GM23338 (cell line): ENCODE data around the gene SLC6A11. TPM values are rescaled to one million over a fixed set of nuclear protein-coding genes. Genes with fewer than 3 reads are reported as not detected.

Experiments
- ATAC-seq: fragments of 200-7000 bp; cut with Tn5 transposase; 3 replicates; pipeline ENCODE4 v1.9.1; 2020
- DNase-seq: peaks from one replicate; pipeline ENCODE4 v3.0.0-alpha.2; 2015; ENCODE audit warnings: low spot score
- H2AFZ ChIP-seq: fragments of 200-600 bp; sonication (generic); 2 replicates; pipeline ENCODE4 v1.8.0; 2016; ENCODE audit warnings: antibody characterized with exemption, mild to moderate bottlenecking, moderate library complexity
- H3F3A ChIP-seq: fragments of 200-600 bp; sonication (generic); replicated peaks from 2 replicates; pipeline ENCODE4 v1.8.0; 2017; ENCODE audit warnings: antibody characterized with exemption, mixed run types, low read depth
- H3K27ac ChIP-seq: fragments of 200-600 bp; sonication (generic); 2 replicates; pipeline ENCODE4 v1.6.1; 2016; ENCODE audit warnings: low read depth
- H3K27me3 ChIP-seq: fragments of 200-600 bp; sonication (generic); 2 replicates; pipeline ENCODE4 v1.8.0; 2016; ENCODE audit warnings: mild to moderate bottlenecking, mixed run types, moderate library complexity; ENCODE audit not compliant: insufficient read depth
- H3K36me3 ChIP-seq: fragments of 200-600 bp; sonication (generic); 2 replicates; pipeline ENCODE4 v1.8.0; 2016; ENCODE audit warnings: mild to moderate bottlenecking; ENCODE audit not compliant: insufficient read depth
- H3K4me1 ChIP-seq: fragments of 200-600 bp; sonication (generic); 2 replicates; pipeline ENCODE4 v1.8.0; 2016; ENCODE audit warnings: mild to moderate bottlenecking, moderate library complexity; ENCODE audit not compliant: insufficient read depth
- H3K4me2 ChIP-seq: fragments of 200-600 bp; sonication (generic); 2 replicates; pipeline ENCODE4 v1.7.1; 2017; ENCODE audit warnings: mixed run types
- H3K4me3 ChIP-seq: fragments of 200-600 bp; sonication (generic); 2 replicates; pipeline ENCODE4 v1.6.1; 2016; ENCODE audit warnings: mixed run types
- H3K79me2 ChIP-seq: fragments of 200-600 bp; sonication (generic); replicated peaks from 2 replicates; pipeline ENCODE4 v1.8.0; 2017; ENCODE audit warnings: mild to moderate bottlenecking; ENCODE audit not compliant: insufficient read depth
- H3K9me2 ChIP-seq: fragments of 200-600 bp; sonication (generic); 2 replicates; pipeline ENCODE4 v1.8.0; 2017; ENCODE audit not compliant: insufficient read depth
- H4K20me1 ChIP-seq: fragments of 200-600 bp; sonication (generic); replicated peaks from 2 replicates; pipeline ENCODE4 v1.8.0; 2017; ENCODE audit warnings: mild to moderate bottlenecking; ENCODE audit not compliant: insufficient read depth
- H3K27ac Mint-ChIP-seq: 2 replicates; pipeline ENCODE4 v1.8.0; 2020; ENCODE audit warnings: inconsistent platforms, mild to moderate bottlenecking, moderate library complexity, mixed read lengths
- H3K27me3 Mint-ChIP-seq: 3 replicates; pipeline ENCODE4 v1.8.0; 2022; ENCODE audit warnings: low read depth, mild to moderate bottlenecking, moderate library complexity, mixed read lengths, inconsistent platforms; ENCODE audit not compliant: insufficient read depth, poor library complexity
- H3K36me3 Mint-ChIP-seq: 3 replicates; pipeline ENCODE4 v1.8.0; 2021; ENCODE audit warnings: low read depth, mild to moderate bottlenecking, inconsistent platforms, moderate library complexity, mixed read lengths
- H3K4me1 Mint-ChIP-seq: 3 replicates; pipeline ENCODE4 v1.8.0; 2020; ENCODE audit warnings: mild to moderate bottlenecking, inconsistent platforms, mixed read lengths
- H3K4me3 Mint-ChIP-seq: 3 replicates; pipeline ENCODE4 v1.8.0; 2021; ENCODE audit warnings: moderate library complexity, mild to moderate bottlenecking, inconsistent platforms, mixed read lengths
- H3K9me3 Mint-ChIP-seq: 3 replicates; pipeline ENCODE4 v1.8.0; 2020; ENCODE audit warnings: moderate library complexity, mild to moderate bottlenecking, inconsistent platforms, mixed read lengths
- CTCF ChIP-seq, 2 experiments: fragments of 200-600 bp in 1 of 2; sonication (generic) in 1 of 2; conservative IDR thresholded peaks; 2 replicates each; pipeline versions ENCODE4 v1.5.1 to v1.6.1; 2016 to 2017; ENCODE audit warnings: antibody characterized with exemption in 2 of 2, low read depth in 2 of 2, mild to moderate bottlenecking in 2 of 2, moderate library complexity in 1 of 2
- ETS1 ChIP-seq: IDR thresholded peaks from 2 replicates; pipeline ENCODE4 v1.6.1; 2016; ENCODE audit warnings: antibody characterized with exemption
- JUNB ChIP-seq: IDR thresholded peaks from one replicate; pipeline ENCODE4 v1.6.1; 2016; ENCODE audit warnings: antibody characterized with exemption; ENCODE audit not compliant: unreplicated experiment
- NANOG ChIP-seq: IDR thresholded peaks from 2 replicates; pipeline ENCODE4 v1.6.1; 2016; ENCODE audit warnings: antibody characterized with exemption, borderline replicate concordance
- REST ChIP-seq: IDR thresholded peaks from one replicate; pipeline ENCODE4 v1.6.1; 2018; ENCODE audit warnings: antibody characterized with exemption; ENCODE audit not compliant: unreplicated experiment
- STAT1 ChIP-seq: IDR thresholded peaks from one replicate; pipeline ENCODE4 v1.6.1; 2016; ENCODE audit warnings: antibody characterized with exemption; ENCODE audit not compliant: unreplicated experiment
- ZNF462 ChIP-seq: fragments of 250-450 bp; sonication (Bioruptor Pico); IDR thresholded peaks from 2 replicates; pipeline ENCODE4 v1.5.0; 2020; ENCODE audit warnings: mild to moderate bottlenecking, moderate library complexity
- polyA plus RNA-seq: library from polyadenylated mRNA; unstranded; fragments of >200 nt; fragmentation: Nextera tagmentation; extraction: Ambion mirVana; gene quantifications from 2 replicates; pipeline ENCODE4 v1.2.1, GENCODE V29; 2016
- total RNA-seq: library from RNA; depleted of rRNA; stranded (reverse); fragments of >200 nt; shearing (Covaris generic); gene quantifications from 2 replicates; pipeline ENCODE4 v1.2.3, GENCODE V29; 2014

Gene SLC6A11
- total and polyA plus RNA-seq, 2 experiments from 2014 or later = 0.47 to 1.1 TPM

- Mint-ChIP-seq H3K4me3 (no peak overlapping the region), H3K27me3 (peaks cover 8% of the 10 kb centered on the region), H3K27ac (no peak overlapping the region), H3K36me3 (no peaks in the 10 kb centered on the region), H3K9me3 (no peaks in the 10 kb centered on the region), H3K4me1 (0 out of 3 replicates have a peak, but pooled peaks cover 2% of the 10 kb centered on the region)
- Histone ChIP-seq H2AFZ (peak overlapping the region; percentile 89), H3K4me2 (no peak overlapping the region), H3F3A (no peaks in the 10 kb centered on the region), H4K20me1 (no peaks in the 10 kb centered on the region), H3K36me3 (no peaks in the 10 kb centered on the region), H3K9me2 (no peaks in the 10 kb centered on the region), H3K27me3 (no peaks in the 10 kb centered on the region), H3K4me1 (no peaks in the 10 kb centered on the region), H3K27ac (no peak overlapping the region), H3K79me2 (no peaks in the 10 kb centered on the region), H3K4me3 (no peak overlapping the region)
- ATAC-seq (peak; percentile 98), DNase-seq (peak; percentile 85)
- TF ChIP-seq ETS1 (no peak), CTCF (conservative IDR thresholded peaks at IDR 0.05; ENCODE audit: low read depth in 2 of 2) (peak; percentile 57 to 91)
Measured at GRCh38 chr3:10772271-10773161, 43.5 kb upstream of the SLC6A11 start.

- Mint-ChIP-seq H3K4me3 (no peak overlapping the region), H3K9me3 (no peaks in the 10 kb centered on the region), H3K27me3 (peaks cover 8% of the 10 kb centered on the region)
- TF ChIP-seq ZNF462 (CRISPR knock-in tag) = no peak
- TF ChIP-seq REST = no peak
- no peak for TF ChIP-seq JUNB
- no peak for TF ChIP-seq STAT1
- TF ChIP-seq NANOG = no peak
Measured at GRCh38 chr3:10774129-10774670, 41.8 kb upstream of the SLC6A11 start.

More at GRCh38 chr3:10774129-10774670, 41.8 kb upstream of the SLC6A11 start:
- Histone ChIP-seq H3K9me2 (no peaks in the 10 kb centered on the region), H3K79me2 (no peaks in the 10 kb centered on the region), H3K27me3 (no peaks in the 10 kb centered on the region), H3K4me1 (no peaks in the 10 kb centered on the region), H3F3A (no peaks in the 10 kb centered on the region), H3K4me3 (no peak overlapping the region), H3K36me3 (no peaks in the 10 kb centered on the region), H3K4me2 (no peak overlapping the region), H2AFZ (no peak overlapping the region), H4K20me1 (no peaks in the 10 kb centered on the region), H3K27ac (no peak overlapping the region)
- no peak for ATAC-seq
- no peaks in the 10 kb centered on the region for H3K36me3 Mint-ChIP-seq
- DNase-seq = no peak
- H3K27ac Mint-ChIP-seq = no peak overlapping the region
- H3K4me1 Mint-ChIP-seq = 0 out of 3 replicates have a peak, but pooled peaks cover 2% of the 10 kb centered on the region
